ENCODE results near the gene PIK3CD. TPM values are rescaled to one million over a fixed set of nuclear protein-coding genes. Genes with fewer than 3 reads are reported as not detected.

PIK3CD gene
- total and polyA plus RNA-seq, 2 experiments from 2014 or later, result 6.6 to 32.1 TPM

- Histone ChIP-seq H2AFZ (no peak overlapping the region), H3K27me3 (ENCODE audit: insufficient read depth) (no peaks in the 10 kb centered on the region), H3F3A (replicated peaks; ENCODE audit: low read depth) (no peaks in the 10 kb centered on the region), H3K4me3 (no peak overlapping the region), H3K4me2 (no peak overlapping the region), H3K27ac (ENCODE audit: low read depth) (no peak overlapping the region), H4K20me1 (replicated peaks; ENCODE audit: insufficient read depth) (no peaks in the 10 kb centered on the region), H3K9me2 (ENCODE audit: insufficient read depth) (no peaks in the 10 kb centered on the region), H3K4me1 (ENCODE audit: insufficient read depth) (no peaks in the 10 kb centered on the region), H3K36me3 (ENCODE audit: insufficient read depth) (0 out of 2 replicates have a peak, but pooled peaks cover 3% of the 10 kb centered on the region), H3K79me2 (replicated peaks; ENCODE audit: insufficient read depth) (no peaks in the 10 kb centered on the region)
- peaks cover 4% of the 10 kb centered on the region; the same call in 2 of the 3 replicates for H3K4me1 Mint-ChIP-seq
- no peak for ATAC-seq
- H3K36me3 Mint-ChIP-seq (ENCODE audit: low read depth), result peaks cover 12% of the 10 kb centered on the region; the same call in 2 of the 3 replicates
- no peak overlapping the region for H3K4me3 Mint-ChIP-seq
- peaks cover 14% of the 10 kb centered on the region for H3K27me3 Mint-ChIP-seq (ENCODE audit: insufficient read depth, low read depth, poor library complexity)
- no peak for DNase-seq (ENCODE audit: low spot score)
- H3K27ac Mint-ChIP-seq, result no peak overlapping the region
- TF ChIP-seq EZH2 (IDR thresholded peaks at IDR 0.05; ENCODE audit: low read depth, unreplicated experiment), result no peak
- TF ChIP-seq STAT1 (IDR thresholded peaks at IDR 0.05; ENCODE audit: unreplicated experiment), result no peak
- no peak for TF ChIP-seq EZH2phosphoT487 (IDR thresholded peaks at IDR 0.05; ENCODE audit: unreplicated experiment)
- no peaks in the 10 kb centered on the region for H3K9me3 Mint-ChIP-seq
These were observed 39.2 kb upstream of the PIK3CD start for GRCh38 chr1:9612162-9612845.

- Histone ChIP-seq H2AFZ (no peak overlapping the region), H3K79me2 (replicated peaks; ENCODE audit: insufficient read depth) (no peaks in the 10 kb centered on the region), H4K20me1 (replicated peaks; ENCODE audit: insufficient read depth) (no peaks in the 10 kb centered on the region), H3K9me2 (ENCODE audit: insufficient read depth) (no peaks in the 10 kb centered on the region), H3K36me3 (ENCODE audit: insufficient read depth) (0 out of 2 replicates have a peak, but pooled peaks cover 3% of the 10 kb centered on the region), H3K4me1 (ENCODE audit: insufficient read depth) (no peaks in the 10 kb centered on the region), H3K4me3 (no peak overlapping the region), H3K27me3 (ENCODE audit: insufficient read depth) (no peaks in the 10 kb centered on the region), H3K4me2 (no peak overlapping the region), H3F3A (replicated peaks; ENCODE audit: low read depth) (no peaks in the 10 kb centered on the region), H3K27ac (ENCODE audit: low read depth) (no peak overlapping the region)
- Mint-ChIP-seq H3K36me3 (ENCODE audit: low read depth) (peaks cover 12% of the 10 kb centered on the region; the same call in 2 of the 3 replicates), H3K9me3 (no peaks in the 10 kb centered on the region), H3K4me1 (peaks cover 4% of the 10 kb centered on the region; the same call in 2 of the 3 replicates), H3K27ac (no peak overlapping the region), H3K27me3 (ENCODE audit: insufficient read depth, low read depth, poor library complexity) (peaks cover 13% of the 10 kb centered on the region), H3K4me3 (no peak overlapping the region)
- DNase-seq (ENCODE audit: low spot score), result no peak
- no peak for ATAC-seq
- no peak for TF ChIP-seq ZNF462 (CRISPR knock-in tag; IDR thresholded peaks at IDR 0.05)
- no peak for TF ChIP-seq EZH2 (IDR thresholded peaks at IDR 0.05; ENCODE audit: low read depth, unreplicated experiment)
- TF ChIP-seq STAT1 (IDR thresholded peaks at IDR 0.05; ENCODE audit: unreplicated experiment), result no peak
- no peak for TF ChIP-seq JUNB (IDR thresholded peaks at IDR 0.05; ENCODE audit: unreplicated experiment)
- TF ChIP-seq CTCF (conservative IDR thresholded peaks at IDR 0.05; ENCODE audit: low read depth in 2 of 2), result no peak
- no peak for TF ChIP-seq POLR2AphosphoS5 (IDR thresholded peaks at IDR 0.05; ENCODE audit: low read depth)
These were observed 38.5 kb upstream of the PIK3CD start for GRCh38 chr1:9612871-9613624.
